Activated CD8-positive, alpha-beta memory T cell treated with anti-CD3 and anti-CD28 coated beads for 4 hours (primary cell): Measurements from ENCODE around the gene ZFP92.

Source experiments
- DNase-seq, 2 donors: peaks; one replicate each; pipeline ENCODE4 v3.0.0-alpha.2; 2020; ENCODE audit warnings: low read depth in 2 of 2

The ZFP92 gene

GRCh38 chrX:153455571-153455970, 44.3 kb downstream of the ZFP92 start:
- no peak for DNase-seq

GRCh38 chrX:153456161-153456560, 44.9 kb downstream of the ZFP92 start:
- DNase-seq = no peak

- no peak for DNase-seq
Measured at GRCh38 chrX:153456704-153457103, 45.4 kb downstream of the ZFP92 start.

GRCh38 chrX:153457136-153457825, 46.0 kb downstream of the ZFP92 start:
- DNase-seq = no peak

GRCh38 chrX:153457827-153458466, 46.7 kb downstream of the ZFP92 start:
- no peak for DNase-seq

GRCh38 chrX:153458476-153458875, 47.2 kb downstream of the ZFP92 start:
- DNase-seq = no peak

GRCh38 chrX:153459986-153460385, 48.7 kb downstream of the ZFP92 start:
- no peak for DNase-seq

- peak in 1 of 2 donors; percentile 13 for DNase-seq
Measured at GRCh38 chrX:153460826-153461225, 49.6 kb downstream of the ZFP92 start.
